H9 (cell line): ENCODE data around the gene PDE4B. TPM values are rescaled to one million over a fixed set of nuclear protein-coding genes. Genes with fewer than 3 reads are reported as not detected.

ENCODE experiments used
- DNase-seq: peaks from one replicate; pipeline ENCODE4 v3.0.0-alpha.2; 2017
- H2AFZ ChIP-seq: one replicate; pipeline ENCODE4 v1.6.1; 2013; ENCODE audit warnings: mild to moderate bottlenecking, low read length, control low read depth, moderate library complexity
- H2AK5ac ChIP-seq: 2 replicates; pipeline ENCODE4 v1.6.1; 2013; ENCODE audit warnings: low read length, control low read depth, mixed read lengths; ENCODE audit not compliant: insufficient read length
- H2BK120ac ChIP-seq: one replicate; pipeline ENCODE4 v1.6.1; 2013; ENCODE audit warnings: low read depth, mild to moderate bottlenecking, low read length, control low read depth, inconsistent platforms; ENCODE audit not compliant: poor library complexity, severe bottlenecking
- H2BK12ac ChIP-seq: 2 replicates; pipeline ENCODE4 v1.6.1; 2013; ENCODE audit warnings: low read length, control low read depth, mixed read lengths, low read depth; ENCODE audit not compliant: insufficient read length
- H2BK15ac ChIP-seq: 2 replicates; pipeline ENCODE4 v1.6.1; 2013; ENCODE audit warnings: low read depth, low read length, control low read depth
- H2BK20ac ChIP-seq: one replicate; pipeline ENCODE4 v1.6.1; 2013; ENCODE audit warnings: low read depth, mild to moderate bottlenecking, low read length, control low read depth, inconsistent platforms; ENCODE audit not compliant: poor library complexity, severe bottlenecking
- H2BK5ac ChIP-seq: 2 replicates; pipeline ENCODE4 v1.6.1; 2013; ENCODE audit warnings: low read length, control low read depth, mixed read lengths; ENCODE audit not compliant: insufficient read length
- H3K14ac ChIP-seq: 2 replicates; pipeline ENCODE4 v1.6.1; 2013; ENCODE audit warnings: low read length, control low read depth; ENCODE audit not compliant: insufficient read depth
- H3K18ac ChIP-seq: 2 replicates; pipeline ENCODE4 v1.6.1; 2013; ENCODE audit warnings: low read depth, mild to moderate bottlenecking, mixed read lengths, low read length, control low read depth; ENCODE audit not compliant: insufficient read length
- H3K23ac ChIP-seq: 2 replicates; pipeline ENCODE4 v1.6.1; 2013; ENCODE audit warnings: low read length, control low read depth, mixed read lengths, low read depth; ENCODE audit not compliant: insufficient read length
- H3K23me2 ChIP-seq: 2 replicates; pipeline ENCODE4 v1.6.1; 2013; ENCODE audit warnings: low read depth, mild to moderate bottlenecking, mixed read lengths, low read length, control low read depth; ENCODE audit not compliant: insufficient read length, poor library complexity, severe bottlenecking
- H3K27ac ChIP-seq: 2 replicates; pipeline ENCODE4 v1.5.1; 2013; ENCODE audit warnings: low read length, control low read depth, mixed read lengths, low read depth; ENCODE audit not compliant: insufficient read length
- H3K27me3 ChIP-seq: 2 replicates; pipeline ENCODE4 v1.6.1; 2013; ENCODE audit warnings: low read length, control low read depth, inconsistent platforms; ENCODE audit not compliant: insufficient read depth
- H3K4ac ChIP-seq: 2 replicates; pipeline ENCODE4 v1.6.1; 2013; ENCODE audit warnings: low read depth, mild to moderate bottlenecking, control low read depth, inconsistent platforms, low read length, moderate library complexity
- H3K4me1 ChIP-seq: 2 replicates; pipeline ENCODE4 v1.6.1; 2013; ENCODE audit warnings: low read length, control low read depth, inconsistent platforms; ENCODE audit not compliant: insufficient read depth
- H3K4me2 ChIP-seq: 2 replicates; pipeline ENCODE4 v1.6.1; 2013; ENCODE audit warnings: low read length, control low read depth, mixed read lengths; ENCODE audit not compliant: insufficient read length, insufficient read depth
- H3K56ac ChIP-seq: 2 replicates; pipeline ENCODE4 v1.6.1; 2013; ENCODE audit warnings: low read depth, mild to moderate bottlenecking, mixed read lengths, low read length, control low read depth; ENCODE audit not compliant: insufficient read length
- H3K79me1 ChIP-seq: 2 replicates; pipeline ENCODE4 v1.6.1; 2013; ENCODE audit warnings: low read depth, mild to moderate bottlenecking, moderate library complexity, low read length, control low read depth, inconsistent platforms; ENCODE audit not compliant: insufficient read depth, poor library complexity, severe bottlenecking
- H3K79me2 ChIP-seq: 2 replicates; pipeline ENCODE4 v1.6.1; 2013; ENCODE audit warnings: low read length, control low read depth, inconsistent platforms; ENCODE audit not compliant: insufficient read depth
- H3K9ac ChIP-seq: 2 replicates; pipeline ENCODE4 v1.6.1; 2013; ENCODE audit warnings: low read length, control low read depth, mixed read lengths; ENCODE audit not compliant: insufficient read length; ENCODE audit errors: extremely low read depth
- H3K9me3 ChIP-seq: one replicate; pipeline ENCODE4 v1.6.1; 2013; ENCODE audit warnings: low read depth, low read length, inconsistent platforms; ENCODE audit not compliant: control insufficient read depth
- H3T11ph ChIP-seq: one replicate; pipeline ENCODE4 v1.6.1; 2013; ENCODE audit warnings: mild to moderate bottlenecking, low read length, control low read depth, inconsistent platforms
- H4K20me1 ChIP-seq: one replicate; pipeline ENCODE4 v1.6.1; 2013; ENCODE audit not compliant: control insufficient read depth, insufficient read length, insufficient read depth
- H4K5ac ChIP-seq: 2 replicates; pipeline ENCODE4 v1.6.1; 2013; ENCODE audit warnings: low read depth, mild to moderate bottlenecking, mixed read lengths, low read length, control low read depth; ENCODE audit not compliant: insufficient read length
- H4K8ac ChIP-seq: replicated peaks from 2 replicates; pipeline ENCODE4 v1.6.1; 2013; ENCODE audit warnings: low read length, control low read depth, mixed read lengths, low read depth; ENCODE audit not compliant: insufficient read length
- H4K91ac ChIP-seq: 2 replicates; pipeline ENCODE4 v1.6.1; 2013; ENCODE audit warnings: low read depth, mild to moderate bottlenecking, moderate library complexity, mixed read lengths, low read length, control low read depth; ENCODE audit not compliant: insufficient read length
- H3K27ac Mint-ChIP-seq, 3 experiments: 2 replicates in 2 of 3; 3 replicates in 1 of 3; pipeline ENCODE4 v1.8.0; 2020 to 2021; ENCODE audit warnings: mixed read lengths in 3 of 3, mild to moderate bottlenecking in 1 of 3, moderate library complexity in 1 of 3
- H3K27me3 Mint-ChIP-seq: 2 replicates; pipeline ENCODE4 v1.8.0; 2021; ENCODE audit warnings: low read depth, mild to moderate bottlenecking, moderate library complexity, mixed read lengths
- H3K36me3 Mint-ChIP-seq, 3 experiments: 2 replicates in 2 of 3; 3 replicates in 1 of 3; pipeline ENCODE4 v1.8.0; 2020 to 2021; ENCODE audit warnings: low read depth in 3 of 3, mixed read lengths in 3 of 3; ENCODE audit not compliant: insufficient read depth in 1 of 3
- H3K4me1 Mint-ChIP-seq, 2 experiments: 2 replicates each; pipeline ENCODE4 v1.8.0; 2020; ENCODE audit warnings: mixed read lengths in 2 of 2
- H3K4me3 Mint-ChIP-seq, 2 experiments: 2 replicates in 1 of 2; 3 replicates in 1 of 2; pipeline ENCODE4 v1.8.0; 2020 to 2021; ENCODE audit warnings: mild to moderate bottlenecking in 2 of 2, mixed read lengths in 2 of 2, moderate library complexity in 1 of 2
- H3K9me3 Mint-ChIP-seq, 2 experiments: 2 replicates in 1 of 2; 3 replicates in 1 of 2; pipeline ENCODE4 v1.8.0; 2020; ENCODE audit warnings: mild to moderate bottlenecking in 2 of 2, mixed read lengths in 2 of 2, moderate library complexity in 1 of 2
- WGBS: extraction: QIAGEN DNeasy Blood & Tissue Kit; methylation state at CpG from one replicate; pipeline ENCODE4 v1.1.7; 2013; ENCODE audit warnings: missing lambda C conversion rate, low lambda C conversion rate, mixed read lengths; ENCODE audit not compliant: insufficient read length; ENCODE audit errors: extremely low coverage; 5-methylcytosine and 5-hydroxymethylcytosine counted together
- total RNA-seq: library from RNA; stranded (reverse); gene quantifications from 2 replicates; pipeline ENCODE4 v1.2.1, GENCODE V29; 2021
- TF ChIP-seq, protein P1 (sequence below): fragments of 200-600 bp; sonication (generic); conservative IDR thresholded peaks from 3 replicates; pipeline ENCODE4 v1.8.0; 2021; ENCODE audit warnings: antibody characterized with exemption, mild to moderate bottlenecking

Gene PDE4B
- total RNA-seq, 1 experiment from 2014 or later: 19.8 TPM

- Histone ChIP-seq H3K4ac (no peak overlapping the region), H2BK5ac (no peak overlapping the region), H2AK5ac (no peak overlapping the region), H4K5ac (no peak overlapping the region), H3K4me2 (no peak overlapping the region), H3K79me1 (no peaks in the 10 kb centered on the region), H4K20me1 (no peaks in the 10 kb centered on the region), H2BK20ac (no peak overlapping the region), H3K23me2 (no peaks in the 10 kb centered on the region), H3K9ac (no peak overlapping the region), H3K18ac (no peak overlapping the region), H3K27me3 (no peaks in the 10 kb centered on the region), H3K23ac (no peak overlapping the region), H4K91ac (no peak overlapping the region), H2BK120ac (no peak overlapping the region), H2BK12ac (no peak overlapping the region), H4K8ac (no peak overlapping the region), H2BK15ac (no peak overlapping the region), H2AFZ (no peak overlapping the region), H3K9me3 (no peaks in the 10 kb centered on the region), H3T11ph (no peak overlapping the region), H3K14ac (no peak overlapping the region), H3K79me2 (peaks cover 4% of the 10 kb centered on the region; the same call in 1 of the 2 replicates), H3K56ac (no peak overlapping the region), H3K4me1 (peaks cover 3% of the 10 kb centered on the region; the same call in 1 of the 2 replicates), H3K27ac (no peak overlapping the region)
- no CpG with 5 or more reads among the region's 1 CpG for WGBS
- no peaks in the 10 kb centered on the region for H3K27me3 Mint-ChIP-seq
- no peak overlapping the region for H3K27ac Mint-ChIP-seq
- no peaks in the 10 kb centered on the region for H3K9me3 Mint-ChIP-seq
- no peak overlapping the region for H3K4me3 Mint-ChIP-seq
- TF ChIP-seq, protein P1, sequence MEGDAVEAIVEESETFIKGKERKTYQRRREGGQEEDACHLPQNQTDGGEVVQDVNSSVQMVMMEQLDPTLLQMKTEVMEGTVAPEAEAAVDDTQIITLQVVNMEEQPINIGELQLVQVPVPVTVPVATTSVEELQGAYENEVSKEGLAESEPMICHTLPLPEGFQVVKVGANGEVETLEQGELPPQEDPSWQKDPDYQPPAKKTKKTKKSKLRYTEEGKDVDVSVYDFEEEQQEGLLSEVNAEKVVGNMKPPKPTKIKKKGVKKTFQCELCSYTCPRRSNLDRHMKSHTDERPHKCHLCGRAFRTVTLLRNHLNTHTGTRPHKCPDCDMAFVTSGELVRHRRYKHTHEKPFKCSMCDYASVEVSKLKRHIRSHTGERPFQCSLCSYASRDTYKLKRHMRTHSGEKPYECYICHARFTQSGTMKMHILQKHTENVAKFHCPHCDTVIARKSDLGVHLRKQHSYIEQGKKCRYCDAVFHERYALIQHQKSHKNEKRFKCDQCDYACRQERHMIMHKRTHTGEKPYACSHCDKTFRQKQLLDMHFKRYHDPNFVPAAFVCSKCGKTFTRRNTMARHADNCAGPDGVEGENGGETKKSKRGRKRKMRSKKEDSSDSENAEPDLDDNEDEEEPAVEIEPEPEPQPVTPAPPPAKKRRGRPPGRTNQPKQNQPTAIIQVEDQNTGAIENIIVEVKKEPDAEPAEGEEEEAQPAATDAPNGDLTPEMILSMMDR: no peak
- no peaks in the 10 kb centered on the region for H3K36me3 Mint-ChIP-seq
- peaks cover 4 to 65% of the 10 kb centered on the region in 2 experiments; a peak in 2 of 4 replicates for H3K4me1 Mint-ChIP-seq
- no peak for DNase-seq
Observed at GRCh38 chr1:66343569-66344325, 551.1 kb downstream of the PDE4B start.
